Body of pancreas (tissue), 4 donors: Measurements from ENCODE around the gene TNIP1. TPM values are rescaled to one million over a fixed set of nuclear protein-coding genes. Genes with fewer than 3 reads are reported as not detected.

ENCODE experiments used
- ATAC-seq: fragments of 150-250 bp; one replicate; pipeline ENCODE4 v1.9.1; 2016
- DNase-seq, 4 donors: peaks; one replicate each; pipeline ENCODE4 v3.0.0-alpha.2; 2019
- H3K27ac ChIP-seq, 4 donors: fragments of 200-600 bp; sonication (generic); 1 replicate in 3 of 4; 2 replicates in 1 of 4; pipeline versions ENCODE4 v1.5.1 to v1.6.1; 2016 to 2019; ENCODE audit warnings: mild to moderate bottlenecking in 1 of 4, mixed read lengths in 1 of 4, moderate library complexity in 1 of 4
- H3K27me3 ChIP-seq, 2 donors: fragments of 200-600 bp; sonication (generic); one replicate each; pipeline ENCODE4 v1.6.0; 2016; ENCODE audit warnings: mild to moderate bottlenecking in 1 of 2
- H3K36me3 ChIP-seq, 2 donors: fragments of 200-600 bp; sonication (generic); replicated peaks in 1 of 2; 2 replicates each; pipeline ENCODE4 v1.5.1; 2016; ENCODE audit warnings: low read depth in 2 of 2; ENCODE audit not compliant: insufficient read depth in 1 of 2
- H3K4me1 ChIP-seq: fragments of 200-600 bp; sonication (generic); one replicate; pipeline ENCODE4 v1.6.0; 2016
- H3K4me3 ChIP-seq, 2 donors: fragments of 200-600 bp; sonication (generic); 1 replicate in 1 of 2; 2 replicates in 1 of 2; pipeline ENCODE4 v1.5.1; 2016 to 2019
- H3K9me3 ChIP-seq, 3 donors: fragments of 200-600 bp; sonication (generic); 1 replicate in 2 of 3; 2 replicates in 1 of 3; pipeline ENCODE4 v1.5.1; 2016
- POLR2A ChIP-seq, 3 donors: fragments of 450-650 bp; IDR thresholded peaks; one replicate each; pipeline ENCODE4 v1.6.1; 2016; ENCODE audit warnings: antibody characterized with exemption in 3 of 3, mild to moderate bottlenecking in 2 of 3
- WGBS, 2 donors: methylation state at CpG; one replicate each; pipeline ENCODE4 v1.1.5; 2017; 5-methylcytosine and 5-hydroxymethylcytosine counted together
- intact Hi-C: fragments of 100-400 bp; cut with DNase I; formaldehyde crosslinking; loops from one replicate; pipeline ENCODE4 v1.15.1; 2023
- total RNA-seq, 2 donors: library from RNA; depleted of rRNA; stranded (reverse); fragments of >200 nt; gene quantifications; one replicate each; pipeline ENCODE4 v1.1.0, GENCODE V29; 2016
- TF ChIP-seq, protein P1 (sequence below), 7 experiments: fragments of 450-650 bp in 4 of 7; fragments of 200-600 bp in 3 of 7; sonication (generic) in 3 of 7; IDR thresholded peaks; one replicate each; pipeline ENCODE4 v1.5.1; 2016 to 2019; ENCODE audit warnings: antibody characterized with exemption in 7 of 7

The TNIP1 gene
- total RNA-seq, 2 donors from 2014 or later: 89.3 to 111 TPM

DNA sequence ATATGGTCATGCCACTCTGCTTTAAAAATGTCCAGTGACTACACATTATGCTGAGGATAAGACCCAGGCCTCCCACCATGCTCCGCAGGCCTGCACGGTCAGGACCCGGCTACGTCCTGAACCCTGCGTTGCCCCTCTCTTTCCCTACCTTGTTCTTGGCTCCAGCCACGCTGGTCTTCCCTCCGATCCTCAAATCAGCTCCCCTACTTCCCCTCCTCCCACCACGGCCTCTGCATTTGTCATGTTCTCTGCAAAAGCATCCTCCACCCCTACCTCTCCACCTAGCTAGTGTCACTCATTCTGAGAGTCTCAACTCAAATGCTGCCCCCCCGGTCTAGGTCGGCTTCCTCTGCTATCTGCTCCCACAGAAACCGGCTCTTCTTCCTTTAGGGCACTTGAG is 49.3 kb downstream of the TNIP1 start:
- no peak for TF ChIP-seq POLR2A (IDR thresholded peaks at IDR 0.05)
- TF ChIP-seq, protein P1, sequence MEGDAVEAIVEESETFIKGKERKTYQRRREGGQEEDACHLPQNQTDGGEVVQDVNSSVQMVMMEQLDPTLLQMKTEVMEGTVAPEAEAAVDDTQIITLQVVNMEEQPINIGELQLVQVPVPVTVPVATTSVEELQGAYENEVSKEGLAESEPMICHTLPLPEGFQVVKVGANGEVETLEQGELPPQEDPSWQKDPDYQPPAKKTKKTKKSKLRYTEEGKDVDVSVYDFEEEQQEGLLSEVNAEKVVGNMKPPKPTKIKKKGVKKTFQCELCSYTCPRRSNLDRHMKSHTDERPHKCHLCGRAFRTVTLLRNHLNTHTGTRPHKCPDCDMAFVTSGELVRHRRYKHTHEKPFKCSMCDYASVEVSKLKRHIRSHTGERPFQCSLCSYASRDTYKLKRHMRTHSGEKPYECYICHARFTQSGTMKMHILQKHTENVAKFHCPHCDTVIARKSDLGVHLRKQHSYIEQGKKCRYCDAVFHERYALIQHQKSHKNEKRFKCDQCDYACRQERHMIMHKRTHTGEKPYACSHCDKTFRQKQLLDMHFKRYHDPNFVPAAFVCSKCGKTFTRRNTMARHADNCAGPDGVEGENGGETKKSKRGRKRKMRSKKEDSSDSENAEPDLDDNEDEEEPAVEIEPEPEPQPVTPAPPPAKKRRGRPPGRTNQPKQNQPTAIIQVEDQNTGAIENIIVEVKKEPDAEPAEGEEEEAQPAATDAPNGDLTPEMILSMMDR (IDR thresholded peaks at IDR 0.05): no peak
- no peak overlapping the region for H3K27ac ChIP-seq

DNA sequence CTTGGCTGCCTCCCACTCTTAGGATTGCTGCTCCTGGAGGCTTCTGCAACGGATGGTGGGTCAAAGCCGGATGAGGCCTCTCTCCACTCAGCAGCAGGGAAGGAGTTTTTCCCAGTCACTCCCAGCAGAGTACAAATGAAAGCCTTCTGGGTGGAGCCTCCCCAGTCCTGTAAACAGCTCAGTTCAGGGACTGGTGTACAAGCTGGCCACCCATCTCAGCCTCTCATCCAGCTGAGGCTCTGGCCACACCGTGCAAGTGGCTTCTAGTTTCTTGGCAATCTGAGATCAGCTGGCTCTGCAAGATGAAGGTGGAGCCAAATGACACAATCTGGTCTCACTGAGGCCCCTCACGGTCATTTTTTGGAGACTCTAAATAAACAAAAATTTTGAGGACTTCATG is 50.5 kb downstream of the TNIP1 start:
- 61 to 73% methylated on average over 2 to 4 of the region's 4 CpGs for WGBS, 2 donors
- Histone ChIP-seq H3K36me3 (peaks cover 7 to 46% of the 10 kb centered on the region in 2 donors), H3K4me3 (no peak overlapping the region), H3K27ac (no peak overlapping the region), H3K4me1 (no peaks in the 10 kb centered on the region), H3K9me3 (no peaks in the 10 kb centered on the region), H3K27me3 (no peaks in the 10 kb centered on the region)
- ATAC-seq (peak; percentile 41), DNase-seq (peak; percentile 14 to 50 (median 35))
- TF ChIP-seq, protein P1 (IDR thresholded peaks at IDR 0.05): no peak
- TF ChIP-seq POLR2A (IDR thresholded peaks at IDR 0.05): no peak
- intact Hi-C loops: no loop called here

More for the DNA sequence above, 49.3 kb downstream of the TNIP1 start:
- no peaks in the 10 kb centered on the region for H3K27me3 ChIP-seq
- DNase-seq (peak in 1 of 4 donors; percentile 9), ATAC-seq (no peak)
- H3K4me3 ChIP-seq: no peak overlapping the region
- peaks cover 7 to 57% of the 10 kb centered on the region in 2 donors for H3K36me3 ChIP-seq
- no peaks in the 10 kb centered on the region for H3K9me3 ChIP-seq
- no peaks in the 10 kb centered on the region for H3K4me1 ChIP-seq
- intact Hi-C loops: no loop called here
- WGBS, 2 donors: 94 to 95% methylated on average over 11 of the region's 11 CpGs

DNA sequence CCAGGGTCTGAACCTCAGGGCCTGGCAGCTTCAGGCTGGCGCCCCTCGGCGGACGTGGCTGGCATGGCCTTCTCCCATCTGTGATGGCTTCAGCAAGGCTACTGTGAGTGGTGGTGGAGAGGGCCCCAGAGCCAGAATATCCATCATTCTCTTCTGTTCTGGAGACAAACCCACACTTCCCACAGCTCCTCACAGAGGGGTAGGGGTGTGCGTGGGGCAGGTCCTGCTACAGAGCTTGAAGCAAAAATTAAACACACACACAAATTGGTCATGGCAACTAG is 50.8 kb downstream of the TNIP1 start:
- Histone ChIP-seq H3K36me3 (peaks cover 4 to 42% of the 10 kb centered on the region in 2 donors), H3K4me3 (no peak overlapping the region), H3K27ac (no peak overlapping the region), H3K4me1 (no peaks in the 10 kb centered on the region), H3K9me3 (no peaks in the 10 kb centered on the region), H3K27me3 (no peaks in the 10 kb centered on the region)
- ATAC-seq: no peak
- WGBS, 2 donors: 80 to 89% methylated on average over 1 to 5 of the region's 5 CpGs
- peak in 1 of 4 donors; percentile 13 for DNase-seq
- intact Hi-C loops: no loop called here
- TF ChIP-seq POLR2A (IDR thresholded peaks at IDR 0.05): no peak
- TF ChIP-seq, protein P1 (IDR thresholded peaks at IDR 0.05): no peak

DNA sequence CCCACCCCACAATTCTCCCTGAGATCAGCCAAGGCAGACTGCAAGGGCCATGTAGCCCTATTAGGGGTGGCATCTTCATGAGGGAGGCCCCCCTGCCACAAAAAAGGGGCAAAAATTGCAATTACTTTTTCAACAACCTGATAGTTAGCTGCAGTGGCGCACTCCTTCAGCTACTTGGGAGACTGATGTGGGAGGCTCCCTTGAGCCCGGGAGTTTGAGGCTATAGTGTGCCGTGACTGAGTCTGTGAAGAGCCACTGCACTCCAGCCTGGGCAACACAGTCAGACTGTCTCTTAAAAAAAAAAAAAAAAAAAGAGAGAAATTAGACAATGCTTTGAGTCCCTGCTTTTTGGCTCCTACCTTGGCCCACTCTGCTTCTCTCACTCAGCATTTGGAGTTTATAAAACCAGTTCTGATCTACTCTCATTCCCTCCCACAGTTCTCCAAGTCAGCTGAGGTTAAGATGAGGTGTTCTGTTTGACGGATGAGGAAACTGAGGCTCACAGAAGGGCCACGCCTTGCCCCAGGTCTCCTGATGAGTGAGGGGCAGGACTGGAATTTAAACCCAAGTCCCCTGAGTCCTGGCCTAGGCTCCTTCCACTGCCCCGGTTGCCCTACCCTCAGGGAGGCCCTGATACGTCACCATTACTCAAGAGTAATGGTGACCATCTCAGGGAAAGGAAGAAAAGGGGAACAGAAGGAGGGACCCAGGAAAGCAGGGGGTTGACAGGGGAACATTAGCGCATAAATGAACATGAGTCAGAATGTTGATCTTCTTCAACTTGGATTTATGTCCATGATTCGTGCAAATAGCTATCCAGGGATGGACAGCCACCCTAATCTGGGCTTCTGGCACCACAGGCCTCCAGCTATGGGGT is 51.4 kb downstream of the TNIP1 start:
- Histone ChIP-seq H3K36me3 (peaks cover 3 to 37% of the 10 kb centered on the region in 2 donors), H3K27me3 (no peaks in the 10 kb centered on the region), H3K4me1 (peaks cover 5% of the 10 kb centered on the region), H3K4me3 (no peak overlapping the region), H3K27ac (no peak overlapping the region), H3K9me3 (no peaks in the 10 kb centered on the region)
- ATAC-seq (no peak), DNase-seq (peak in 1 of 4 donors; percentile 8)
- intact Hi-C loops: no loop called here
- TF ChIP-seq, protein P1 (IDR thresholded peaks at IDR 0.05): no peak
- peak in 1 of 3 donors; percentile 4 for TF ChIP-seq POLR2A (IDR thresholded peaks at IDR 0.05)
- WGBS, 2 donors: 92 to 94% methylated on average over 7 to 9 of the region's 9 CpGs

DNA sequence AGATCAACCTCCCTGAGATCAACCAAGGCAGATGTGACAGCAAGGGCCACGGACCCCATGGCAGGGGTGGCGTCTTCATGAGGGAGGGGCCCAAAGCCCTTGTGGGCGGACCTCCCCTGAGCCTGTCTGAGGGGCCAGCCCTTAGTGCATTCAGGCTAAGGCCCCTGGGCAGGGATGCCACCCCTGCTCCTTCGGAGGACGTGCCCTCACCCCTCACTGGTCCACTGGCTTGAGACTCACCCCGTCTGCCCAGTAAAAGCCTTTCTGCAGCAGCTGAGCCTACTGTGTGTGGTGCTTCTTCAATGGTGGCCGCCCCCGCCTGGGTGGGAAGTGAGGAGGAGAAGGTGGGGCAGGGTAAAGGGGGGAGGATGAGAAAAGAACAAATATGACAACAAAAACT is 52.1 kb downstream of the TNIP1 start:
- no peak overlapping the region for H3K27ac ChIP-seq

More for the DNA sequence above, 52.1 kb downstream of the TNIP1 start:
- ATAC-seq (no peak), DNase-seq (no peak)
- H3K9me3 ChIP-seq: no peaks in the 10 kb centered on the region
- peaks cover 12% of the 10 kb centered on the region for H3K4me1 ChIP-seq
- H3K4me3 ChIP-seq: no peak overlapping the region
- no peaks in the 10 kb centered on the region for H3K27me3 ChIP-seq
- WGBS, 2 donors: 88 to 97% methylated on average over 3 to 7 of the region's 8 CpGs
- TF ChIP-seq, protein P1 (IDR thresholded peaks at IDR 0.05): no peak
- no peak for TF ChIP-seq POLR2A (IDR thresholded peaks at IDR 0.05)
- intact Hi-C loops: no loop called here
- H3K36me3 ChIP-seq: peaks cover 3 to 30% of the 10 kb centered on the region in 2 donors
